ENCODE measurements around the gene GMFB.

Gene GMFB

GRCh38 chr14:54509546-54510501 lies 21.0 kb upstream of the GMFB start, which contains the start of gene CGRRF1:
Gene CGRRF1 (plus strand): TSS chr14:54509906. CDS start chr14:54509960, 54 bp downstream.
- TF ChIP-seq CTCF (conservative IDR thresholded peaks at IDR 0.05; ENCODE audit: low read depth, low read length): peak; percentile 45
- H3K4me3 ChIP-seq (ENCODE audit: low read depth, low read length): peak within 1 kb of the TSS; percentile 91
- peak; percentile 99 for DNase-seq (ENCODE audit: low read depth)

- TF ChIP-seq CTCF (conservative IDR thresholded peaks at IDR 0.05; ENCODE audit: low read depth, low read length): peak; percentile 66
- no peak overlapping the region for H3K4me3 ChIP-seq (ENCODE audit: low read depth, low read length)
- peak; percentile 72 for DNase-seq (ENCODE audit: low read depth)
Observed at GRCh38 chr14:54503486-54503885, 14.7 kb upstream of the GMFB start.

- no peak overlapping the region for H3K4me3 ChIP-seq (ENCODE audit: low read depth, low read length)
- no peak for DNase-seq (ENCODE audit: low read depth)
- TF ChIP-seq CTCF (conservative IDR thresholded peaks at IDR 0.05; ENCODE audit: low read depth, low read length): no peak
Observed at GRCh38 chr14:54502602-54503001, 13.8 kb upstream of the GMFB start.

GRCh38 chr14:54501480-54501879 lies 12.7 kb upstream of the GMFB start:
- TF ChIP-seq CTCF (conservative IDR thresholded peaks at IDR 0.05; ENCODE audit: low read depth, low read length): no peak
- H3K4me3 ChIP-seq (ENCODE audit: low read depth, low read length): no peak overlapping the region
- no peak for DNase-seq (ENCODE audit: low read depth)

GRCh38 chr14:54500744-54501143 lies 12.0 kb upstream of the GMFB start:
- no peak for TF ChIP-seq CTCF (conservative IDR thresholded peaks at IDR 0.05; ENCODE audit: low read depth, low read length)
- no peak overlapping the region for H3K4me3 ChIP-seq (ENCODE audit: low read depth, low read length)
- no peak for DNase-seq (ENCODE audit: low read depth)

- DNase-seq (ENCODE audit: low read depth): no peak
- TF ChIP-seq CTCF (conservative IDR thresholded peaks at IDR 0.05; ENCODE audit: low read depth, low read length): no peak
- H3K4me3 ChIP-seq (ENCODE audit: low read depth, low read length): no peak overlapping the region
Observed at GRCh38 chr14:54498579-54498978, 9.8 kb upstream of the GMFB start.

All from choroid plexus epithelial cell (primary cell).